NCI-H187 treated with DMSO at 0.1 percent for 48 hours (cell line): Measurements from ENCODE around the gene WDR35.
"Not testable (repeated sequence)": the region's sequence is repeated elsewhere in the genome, so short reads cannot be mapped to it uniquely, and the experiment has no call there.

Source experiments
- DNase-seq: peaks from one replicate; lab custom pipeline; 2025; lab: John Stamatoyannopoulos, UW

The WDR35 gene

GRCh38 chr2:19937004-19937403 lies 52.9 kb downstream of the WDR35 start:
- no peak for DNase-seq

GRCh38 chr2:19936203-19936602 lies 53.7 kb downstream of the WDR35 start:
- no peak for DNase-seq

GRCh38 chr2:19933351-19933981 lies 56.4 kb downstream of the WDR35 start:
- no peak for DNase-seq

- DNase-seq: no peak
These were observed 57.0 kb downstream of the WDR35 start for GRCh38 chr2:19932928-19933327.

- no peak for DNase-seq
These were observed 60.7 kb downstream of the WDR35 start for GRCh38 chr2:19929226-19929625.

GRCh38 chr2:19927816-19928215 lies 62.1 kb downstream of the WDR35 start:
- not testable (repeated sequence) for DNase-seq

- DNase-seq: not testable (repeated sequence)
These were observed 65.4 kb downstream of the WDR35 start for GRCh38 chr2:19924526-19924925.

GRCh38 chr2:19922188-19922587 lies 67.7 kb downstream of the WDR35 start:
- not testable (repeated sequence) for DNase-seq

- DNase-seq: no peak
These were observed 73.4 kb downstream of the WDR35 start for GRCh38 chr2:19916385-19916950.

GRCh38 chr2:19914266-19914975 lies 75.5 kb downstream of the WDR35 start:
- DNase-seq: no peak

GRCh38 chr2:19911808-19912509 lies 77.9 kb downstream of the WDR35 start:
- DNase-seq: no peak

- DNase-seq: no peak
These were observed 87.6 kb downstream of the WDR35 start for GRCh38 chr2:19902216-19902740.

GRCh38 chr2:19901442-19902215 lies 88.3 kb downstream of the WDR35 start, which contains the start of gene TTC32:
Gene TTC32 (minus strand): TSS chr2:19901983. CDS start chr2:19901854, 129 bp downstream.
- DNase-seq: peak; percentile 89

- DNase-seq: no peak
These were observed 88.9 kb downstream of the WDR35 start for GRCh38 chr2:19900931-19901441.

- no peak for DNase-seq
These were observed 89.6 kb downstream of the WDR35 start for GRCh38 chr2:19899985-19900930.

GRCh38 chr2:19898592-19899329 lies 91.1 kb downstream of the WDR35 start:
- no peak for DNase-seq

- DNase-seq: no peak
These were observed 92.2 kb downstream of the WDR35 start for GRCh38 chr2:19897623-19898245.

GRCh38 chr2:19895535-19895934 lies 94.4 kb downstream of the WDR35 start:
- no peak for DNase-seq
